Neutrophil (primary cell): Measurements from ENCODE around the gene ARRDC4.

ENCODE experiments used
- H3K27ac ChIP-seq: fragments of 200-600 bp; sonication (generic); 2 replicates; pipeline ENCODE4 v1.5.1; 2016; ENCODE audit warnings: mild to moderate bottlenecking, moderate library complexity
- H3K27me3 ChIP-seq: fragments of 200-600 bp; sonication (generic); 2 replicates; pipeline ENCODE4 v1.6.0; 2016; ENCODE audit warnings: mild to moderate bottlenecking
- H3K36me3 ChIP-seq: fragments of 200-600 bp; sonication (generic); 2 replicates; pipeline ENCODE4 v1.5.1; 2017
- H3K4me1 ChIP-seq, 2 experiments: fragments of 200-600 bp in 1 of 2; sonication (generic) in 1 of 2; 1 replicate in 1 of 2; 2 replicates in 1 of 2; pipeline versions ENCODE4 v1.5.1 to v1.6.1; 2013 to 2016; ENCODE audit warnings: low read depth in 1 of 2, low read length in 1 of 2, mild to moderate bottlenecking in 1 of 2, moderate library complexity in 1 of 2; ENCODE audit not compliant: control insufficient read depth in 1 of 2, insufficient read depth in 1 of 2
- H3K4me3 ChIP-seq, 2 experiments: fragments of 200-600 bp in 1 of 2; sonication (generic) in 1 of 2; 1 replicate in 1 of 2; 2 replicates in 1 of 2; pipeline ENCODE4 v1.5.1; 2013 to 2016; ENCODE audit warnings: low read depth in 1 of 2, low read length in 1 of 2, mild to moderate bottlenecking in 1 of 2, moderate library complexity in 1 of 2
- H3K9me3 ChIP-seq: fragments of 200-600 bp; sonication (generic); 2 replicates; pipeline ENCODE4 v1.5.1; 2016
- TF ChIP-seq, protein P1 (sequence below): fragments of 200-600 bp; sonication (generic); IDR thresholded peaks from 2 replicates; pipeline ENCODE4 v1.5.1; 2016; ENCODE audit warnings: antibody characterized with exemption

ARRDC4 gene

DNA sequence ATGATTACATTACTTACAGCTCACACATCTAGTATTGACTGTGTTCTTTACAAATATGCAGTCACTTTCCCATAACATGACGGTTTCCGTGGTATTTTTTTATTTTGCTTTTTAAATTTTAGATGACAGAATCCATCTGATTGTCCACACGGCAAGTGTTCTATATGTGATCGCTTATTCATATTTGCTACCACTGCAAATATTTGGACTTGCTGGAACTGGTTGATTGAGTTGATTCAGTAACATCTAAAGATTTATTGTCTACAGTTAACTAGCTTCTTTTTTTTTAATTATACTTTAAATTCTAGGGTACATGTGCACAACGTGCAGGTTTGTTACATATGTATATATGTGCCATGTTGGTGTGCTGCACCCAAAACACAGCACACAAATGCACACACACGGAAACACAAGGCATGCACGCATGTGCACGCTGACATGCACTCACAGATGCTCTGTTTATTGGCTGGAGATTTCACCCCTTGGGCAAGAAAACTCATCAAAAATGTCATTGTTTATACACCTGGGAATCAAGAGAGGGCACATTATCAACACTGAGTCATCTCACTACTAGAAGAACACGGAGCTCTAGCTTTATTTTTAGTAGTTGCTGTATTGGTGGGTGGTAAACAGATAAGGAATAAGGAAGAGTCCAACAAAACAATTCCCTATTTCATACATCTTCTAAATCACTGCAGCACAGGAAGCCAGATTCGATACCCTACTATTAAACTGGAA, 16.4 kb downstream of the ARRDC4 start:
- H3K27me3 ChIP-seq, result no peaks in the 10 kb centered on the region
- H3K9me3 ChIP-seq, result no peaks in the 10 kb centered on the region
- H3K27ac ChIP-seq, result no peak overlapping the region
- H3K36me3 ChIP-seq, result no peaks in the 10 kb centered on the region
- TF ChIP-seq, protein P1, sequence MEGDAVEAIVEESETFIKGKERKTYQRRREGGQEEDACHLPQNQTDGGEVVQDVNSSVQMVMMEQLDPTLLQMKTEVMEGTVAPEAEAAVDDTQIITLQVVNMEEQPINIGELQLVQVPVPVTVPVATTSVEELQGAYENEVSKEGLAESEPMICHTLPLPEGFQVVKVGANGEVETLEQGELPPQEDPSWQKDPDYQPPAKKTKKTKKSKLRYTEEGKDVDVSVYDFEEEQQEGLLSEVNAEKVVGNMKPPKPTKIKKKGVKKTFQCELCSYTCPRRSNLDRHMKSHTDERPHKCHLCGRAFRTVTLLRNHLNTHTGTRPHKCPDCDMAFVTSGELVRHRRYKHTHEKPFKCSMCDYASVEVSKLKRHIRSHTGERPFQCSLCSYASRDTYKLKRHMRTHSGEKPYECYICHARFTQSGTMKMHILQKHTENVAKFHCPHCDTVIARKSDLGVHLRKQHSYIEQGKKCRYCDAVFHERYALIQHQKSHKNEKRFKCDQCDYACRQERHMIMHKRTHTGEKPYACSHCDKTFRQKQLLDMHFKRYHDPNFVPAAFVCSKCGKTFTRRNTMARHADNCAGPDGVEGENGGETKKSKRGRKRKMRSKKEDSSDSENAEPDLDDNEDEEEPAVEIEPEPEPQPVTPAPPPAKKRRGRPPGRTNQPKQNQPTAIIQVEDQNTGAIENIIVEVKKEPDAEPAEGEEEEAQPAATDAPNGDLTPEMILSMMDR, result no peak
- H3K4me1 ChIP-seq, result no peaks in the 10 kb centered on the region
- H3K4me3 ChIP-seq, result no peak overlapping the region

DNA sequence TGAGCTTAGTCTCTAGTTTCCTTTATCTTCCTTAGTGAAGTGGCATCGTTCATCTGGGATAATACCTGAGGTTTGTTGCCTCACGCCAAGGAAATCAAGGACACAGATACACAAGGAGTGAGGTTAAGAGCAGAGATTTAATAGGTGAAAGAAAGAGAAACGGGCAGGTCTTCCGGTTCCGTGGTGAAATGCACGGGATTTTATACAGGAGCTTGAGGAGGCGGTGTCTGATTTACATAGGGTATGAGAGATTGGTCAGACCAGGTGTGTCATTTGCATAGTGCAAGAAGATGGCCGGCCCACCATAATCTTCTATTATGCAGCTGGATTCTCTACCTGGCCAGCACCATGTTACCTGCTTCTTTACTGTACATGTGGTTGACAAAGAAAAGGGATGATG, 17.2 kb downstream of the ARRDC4 start:
- TF ChIP-seq, protein P1, result no peak
- no peaks in the 10 kb centered on the region for H3K4me1 ChIP-seq
- H3K27me3 ChIP-seq, result no peaks in the 10 kb centered on the region
- H3K9me3 ChIP-seq, result no peaks in the 10 kb centered on the region
- H3K4me3 ChIP-seq, result no peak overlapping the region
- no peak overlapping the region for H3K27ac ChIP-seq
- no peaks in the 10 kb centered on the region for H3K36me3 ChIP-seq

DNA sequence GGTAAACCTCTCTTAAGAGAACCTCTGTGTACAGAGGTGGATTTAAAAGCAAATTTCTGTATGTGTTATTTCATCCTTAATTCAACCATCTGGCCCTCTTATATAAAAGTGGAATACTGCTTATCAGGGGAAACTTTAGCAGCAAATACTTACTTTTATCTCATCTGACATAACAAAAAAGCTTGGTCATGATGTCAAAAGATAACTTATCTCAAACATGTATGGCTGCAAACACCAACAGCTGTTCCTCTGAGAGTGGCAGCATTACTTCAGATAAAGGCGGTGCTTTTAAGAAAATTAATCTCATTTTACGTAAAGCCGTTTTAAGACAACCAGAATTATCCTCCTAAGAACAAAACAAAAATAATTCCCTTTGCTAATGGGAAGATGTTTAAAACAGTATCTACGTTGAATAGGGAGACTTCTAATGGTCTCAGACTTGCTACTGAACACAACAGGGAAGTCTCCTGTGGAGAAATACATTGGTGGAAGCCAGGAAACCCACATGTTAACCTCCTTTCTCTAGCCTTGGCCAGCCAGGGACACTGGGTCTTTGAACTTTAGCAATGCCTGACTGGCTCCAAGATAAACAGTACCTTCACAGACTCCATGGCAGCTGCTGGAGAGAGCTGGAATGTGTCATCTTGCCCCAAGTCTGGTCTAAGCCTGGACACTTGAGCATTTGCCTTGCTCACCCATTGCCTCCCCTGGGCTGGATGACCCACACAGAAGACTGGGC, 18.1 kb downstream of the ARRDC4 start:
- H3K4me3 ChIP-seq, result no peak overlapping the region
- no peak overlapping the region for H3K27ac ChIP-seq
- TF ChIP-seq, protein P1, result no peak
- H3K36me3 ChIP-seq, result no peaks in the 10 kb centered on the region
- no peaks in the 10 kb centered on the region for H3K9me3 ChIP-seq
- H3K4me1 ChIP-seq, result no peaks in the 10 kb centered on the region
- H3K27me3 ChIP-seq, result no peaks in the 10 kb centered on the region

DNA sequence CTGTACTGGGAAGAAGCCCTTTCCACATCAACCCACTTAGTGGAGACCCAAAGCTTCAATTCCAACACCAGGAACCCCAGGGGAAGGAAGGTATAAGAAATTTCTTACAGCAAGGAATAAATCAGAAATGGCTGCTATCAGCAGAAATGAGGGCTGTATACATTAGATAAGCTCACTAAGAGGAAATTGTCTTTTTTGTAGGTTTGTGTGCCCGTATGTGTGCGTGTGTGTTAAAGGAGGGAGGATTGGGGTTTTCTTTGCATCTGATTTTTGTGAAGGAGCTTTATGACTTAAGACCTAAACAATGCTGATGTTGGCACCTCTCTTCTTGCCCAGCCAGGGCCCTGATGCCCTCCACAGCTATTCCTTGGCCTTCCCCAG, 18.6 kb downstream of the ARRDC4 start:
- H3K4me3 ChIP-seq, result no peak overlapping the region

DNA sequence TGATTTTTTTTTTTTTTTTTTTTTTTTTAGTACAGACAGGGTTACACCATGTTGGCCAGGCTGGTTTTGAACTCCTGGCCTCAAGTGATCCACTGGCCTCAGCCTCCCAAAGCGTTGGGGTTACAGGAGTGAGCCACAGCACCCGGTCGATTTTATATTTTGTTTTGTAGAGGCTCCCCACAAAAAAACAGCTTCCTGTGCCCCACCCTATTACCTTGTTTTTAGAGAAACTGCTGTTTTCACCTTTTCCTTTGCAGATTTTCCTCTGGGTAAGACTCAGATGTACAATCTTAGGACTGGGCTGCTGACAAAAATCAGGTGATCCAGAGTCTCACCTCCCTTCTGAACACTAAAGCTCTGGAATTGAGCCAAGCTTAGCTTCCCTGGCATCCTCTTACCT, 20.6 kb downstream of the ARRDC4 start:
- Histone ChIP-seq H3K9me3 (no peaks in the 10 kb centered on the region), H3K27ac (no peak overlapping the region), H3K27me3 (no peaks in the 10 kb centered on the region), H3K4me3 (no peak overlapping the region), H3K36me3 (no peaks in the 10 kb centered on the region), H3K4me1 (no peaks in the 10 kb centered on the region)
- TF ChIP-seq, protein P1, result no peak

More for the DNA sequence above, 18.6 kb downstream of the ARRDC4 start:
- H3K9me3 ChIP-seq, result no peaks in the 10 kb centered on the region
- H3K4me1 ChIP-seq, result no peaks in the 10 kb centered on the region
- H3K36me3 ChIP-seq, result no peaks in the 10 kb centered on the region
- H3K27ac ChIP-seq, result no peak overlapping the region
- TF ChIP-seq, protein P1, result no peak
- H3K27me3 ChIP-seq, result no peaks in the 10 kb centered on the region
